HepG2 (cell line): ENCODE measurements around the gene CAMK2A. TPM values are rescaled to one million over a fixed set of nuclear protein-coding genes. Genes with fewer than 3 reads are reported as not detected.

Source experiments
- ATAC-seq: fragments of 200-7000 bp; cut with Tn5 transposase; 3 replicates; pipeline ENCODE4 v1.9.1; 2020; ENCODE audit warnings: mild to moderate bottlenecking, moderate library complexity
- BruUV-seq: library from RNA; stranded (reverse); fragments of 400-500 nt; replicated peaks from 2 replicates; lab custom pipeline; 2021; lab: Mats Ljungman, UMichigan
- CTCF ChIA-PET: fragments of 300-600 bp; formaldehyde crosslinking; extraction: SDS; loops from one replicate; lab custom pipeline; 2021; ENCODE audit warnings: low total read pairs, inconsistent platforms, low intra/inter-chr PET ratio; lab: Yijun Ruan, JAX
- POLR2A ChIA-PET: fragments of 350-600 bp; sonication (Branson Sonifier 250); formaldehyde crosslinking; loops from one replicate; lab custom pipeline; 2020; ENCODE audit warnings: antibody characterized with exemption, inconsistent platforms; lab: Yijun Ruan, JAX
- DNase-seq: peaks from one replicate; pipeline ENCODE4 v3.0.0-alpha.2; 2015; ENCODE audit warnings: low spot score
- FAIRE-seq: peaks from 3 replicates; lab custom pipeline; 2011; peaks lifted over from hg19 to GRCh38; lab: Jason Lieb, UNC
- H2AFZ ChIP-seq: one replicate; pipeline ENCODE4 v1.6.1; 2011; ENCODE audit warnings: low read length, inconsistent platforms
- H3K27ac ChIP-seq: fragments of 300-600 bp; 3 replicates; pipeline ENCODE4 v1.8.0; 2011; ENCODE audit warnings: mixed run types, mild to moderate bottlenecking, mixed read lengths, low read length, inconsistent platforms; ENCODE audit not compliant: insufficient read depth; ENCODE audit errors: extremely low read length
- H3K27me3 ChIP-seq, 2 experiments: fragments of 200-600 bp in 1 of 2; 2 replicates in 1 of 2; 3 replicates in 1 of 2; pipeline versions ENCODE4 v1.6.0 to v1.8.0; 2011; ENCODE audit warnings: low read length in 2 of 2, mild to moderate bottlenecking in 2 of 2, moderate library complexity in 2 of 2, inconsistent platforms in 1 of 2; ENCODE audit not compliant: insufficient read depth in 2 of 2, control insufficient read depth in 1 of 2
- H3K36me3 ChIP-seq, 2 experiments: fragments of 200-600 bp in 1 of 2; replicated peaks in 1 of 2; 2 replicates in 1 of 2; 3 replicates in 1 of 2; pipeline versions ENCODE4 v1.5.1 to v1.8.0; 2011; ENCODE audit warnings: low read length in 2 of 2, inconsistent platforms in 1 of 2; ENCODE audit not compliant: insufficient read depth in 2 of 2, control insufficient read depth in 1 of 2
- H3K4me1 ChIP-seq: 2 replicates; pipeline ENCODE4 v1.5.1; 2012; ENCODE audit warnings: low read length, inconsistent platforms; ENCODE audit not compliant: insufficient read depth
- H3K4me2 ChIP-seq: 2 replicates; pipeline ENCODE4 v1.6.0; 2011; ENCODE audit warnings: low read depth, low read length, inconsistent platforms
- H3K4me3 ChIP-seq, 3 experiments: fragments of 200-600 bp in 1 of 3; sonication (generic), shearing (Covaris generic) in 1 of 3; replicated peaks in 1 of 3; 2 replicates each; pipeline ENCODE4 v1.5.1; 2011 to 2016; ENCODE audit warnings: low read length in 3 of 3, inconsistent platforms in 2 of 3, low read depth in 2 of 3, mild to moderate bottlenecking in 2 of 3, control low read depth in 1 of 3, mixed read lengths in 1 of 3; ENCODE audit not compliant: insufficient read depth in 1 of 3
- H3K79me2 ChIP-seq: one replicate; pipeline ENCODE4 v1.6.1; 2011; ENCODE audit warnings: low read length, inconsistent platforms; ENCODE audit not compliant: insufficient read depth
- H3K9ac ChIP-seq: 2 replicates; pipeline ENCODE4 v1.6.0; 2011; ENCODE audit warnings: mild to moderate bottlenecking, low read depth, low read length, inconsistent platforms; ENCODE audit not compliant: insufficient read depth
- H3K9me3 ChIP-seq: 2 replicates; pipeline ENCODE4 v1.5.1; 2012; ENCODE audit warnings: mild to moderate bottlenecking, low read length
- H4K20me1 ChIP-seq: 2 replicates; pipeline ENCODE4 v1.6.0; 2011; ENCODE audit warnings: inconsistent platforms, mild to moderate bottlenecking, low read length, moderate library complexity; ENCODE audit not compliant: insufficient read depth
- AGO1 ChIP-seq: fragments of 200-400 bp; formaldehyde crosslinking; IDR thresholded peaks from 2 replicates; pipeline ENCODE4 v1.6.1; 2017; ENCODE audit warnings: mild to moderate bottlenecking, low read depth, low read length, moderate library complexity; ENCODE audit not compliant: poor library complexity, severe bottlenecking
- ARID2 ChIP-seq: sonication (generic); formaldehyde crosslinking; IDR thresholded peaks from 2 replicates; pipeline ENCODE4 v1.8.1; 2022; ENCODE audit warnings: mild to moderate bottlenecking, missing genetic modification reagents, borderline replicate concordance
- POGZ ChIP-seq: sonication (generic); formaldehyde crosslinking; IDR thresholded peaks from 2 replicates; pipeline ENCODE4 v1.4.0; 2020; ENCODE audit warnings: mild to moderate bottlenecking, missing genetic modification reagents
- SNAPC2 ChIP-seq: sonication (generic); formaldehyde crosslinking; IDR thresholded peaks from 2 replicates; pipeline ENCODE4 v1.8.1; 2022; ENCODE audit warnings: mild to moderate bottlenecking, missing genetic modification reagents
- ZBTB7B ChIP-seq: sonication (generic); formaldehyde crosslinking; IDR thresholded peaks from 2 replicates; pipeline ENCODE4 v1.4.0; 2020; ENCODE audit warnings: missing genetic modification reagents
- ZFP41 ChIP-seq: sonication (generic); formaldehyde crosslinking; IDR thresholded peaks from 2 replicates; pipeline ENCODE4 v1.4.0; 2020; ENCODE audit warnings: mild to moderate bottlenecking, missing genetic modification reagents, borderline replicate concordance
- ZNF460 ChIP-seq: sonication (generic); formaldehyde crosslinking; IDR thresholded peaks from 2 replicates; pipeline ENCODE4 v1.5.1; 2020; ENCODE audit warnings: missing genetic modification reagents, mild to moderate bottlenecking, borderline replicate concordance
- ZNF589 ChIP-seq: sonication (generic); formaldehyde crosslinking; conservative IDR thresholded peaks from 2 replicates; pipeline ENCODE4 v1.8.0; 2022; ENCODE audit warnings: mild to moderate bottlenecking, moderate library complexity, missing genetic modification reagents
- ZNF766 ChIP-seq: sonication (generic); formaldehyde crosslinking; IDR thresholded peaks from 2 replicates; pipeline ENCODE4 v1.5.0; 2020; ENCODE audit warnings: missing genetic modification reagents, borderline replicate concordance
- WGBS: methylation state at CpG from one replicate; pipeline ENCODE4 v1.1.6; 2017; ENCODE audit warnings: low lambda C conversion rate; 5-methylcytosine and 5-hydroxymethylcytosine counted together
- in situ Hi-C: cut with HindIII; loops from 2 replicates; pipeline ENCODE4 v1.10.0; 2017; ENCODE audit warnings: low pct_unique_long_range_greater_than_20kb; ENCODE audit not compliant: extremely low pct_ligation_motif_present
- intact Hi-C: fragments of 100-400 bp; cut with micrococcal nuclease; formaldehyde crosslinking; loops from one replicate; pipeline ENCODE4 v1.10.0; 2022; ENCODE audit not compliant: unreplicated experiment
- polyA plus RNA-seq, 8 experiments: library from polyadenylated mRNA; depleted of rRNA in 3 of 8; stranded (reverse) in 7 of 8; unstranded in 1 of 8; fragments of >200 nt; fragmentation: Illumina TruSeq in 4 of 8; extraction: Trizol in 4 of 8; gene quantifications; 2 replicates each; pipeline versions ENCODE4 v1.2.1 to v1.2.3, GENCODE V29; 2011 to 2016; ENCODE audit warnings: low read depth in 4 of 8, missing spikeins in 1 of 8, mixed read lengths in 1 of 8; ENCODE audit not compliant: insufficient read depth in 1 of 8
- total RNA-seq, 5 experiments: library from RNA; depleted of rRNA; stranded (reverse); fragments of >200 nt; fragmentation: Illumina TruSeq; extraction: Trizol; gene quantifications; 2 replicates each; pipeline ENCODE4 v1.2.3, GENCODE V29; 2016; ENCODE audit warnings: low read depth in 1 of 5
- TF ChIP-seq, protein P1 (sequence below): sonication (generic); formaldehyde crosslinking; IDR thresholded peaks from 2 replicates; pipeline ENCODE4 v1.4.0; 2020; ENCODE audit warnings: low read depth, mild to moderate bottlenecking, missing genetic modification reagents
- TF ChIP-seq, protein P2 (sequence below): sonication (generic); formaldehyde crosslinking; IDR thresholded peaks from 2 replicates; pipeline ENCODE4 v1.4.0; 2020; ENCODE audit warnings: missing genetic modification reagents, mild to moderate bottlenecking, borderline replicate concordance
- TF ChIP-seq, protein P3 (sequence below): IDR thresholded peaks from 2 replicates; pipeline ENCODE4 v1.6.1; 2012; ENCODE audit warnings: inconsistent platforms

Gene CAMK2A
- total and polyA plus RNA-seq, 2 of the 13 experiments (the other 11 are each of a cell fraction or from before 2014, with no cell fraction given): 0.11 TPM; not detected in 1

DNA sequence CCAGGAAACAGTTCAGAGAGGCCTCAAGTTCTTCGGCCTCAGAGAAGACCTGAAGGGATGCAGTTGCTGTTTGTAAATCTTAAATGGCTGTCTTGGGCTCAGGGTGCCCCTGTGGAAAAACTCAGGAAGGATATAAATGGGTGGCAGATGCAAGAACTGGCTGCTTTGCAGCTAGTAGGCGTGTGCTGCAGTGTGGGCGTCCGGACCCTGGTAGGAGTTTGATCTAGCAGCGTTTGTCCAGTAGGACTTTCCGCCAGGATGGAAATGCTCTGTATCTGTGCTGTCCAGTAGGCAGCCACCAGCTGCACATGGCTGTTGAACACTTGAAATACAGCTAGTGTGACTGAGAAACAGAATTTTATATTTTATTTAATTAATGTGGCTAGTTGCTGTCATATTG is 115.3 kb downstream of the CAMK2A start:
- Histone ChIP-seq H3K4me1 (peaks cover 5% of the 10 kb centered on the region), H3K4me2 (no peak overlapping the region), H3K79me2 (no peaks in the 10 kb centered on the region), H4K20me1 (no peaks in the 10 kb centered on the region), H3K27ac (no peak overlapping the region), H3K4me3 (no peak overlapping the region), H3K36me3 (no peaks in the 10 kb centered on the region), H3K27me3 (peaks cover 0 to 31% of the 10 kb centered on the region in 2 experiments; a peak in 3 of 5 replicates), H3K9ac (no peak overlapping the region), H3K9me3 (no peaks in the 10 kb centered on the region), H2AFZ (no peak overlapping the region)
- no peak for DNase-seq
- no peak for FAIRE-seq
- intact Hi-C loops: no loop called here
- POLR2A ChIA-PET: no interaction called here
- in situ Hi-C loops: no loop called here
- TF ChIP-seq, protein P1, sequence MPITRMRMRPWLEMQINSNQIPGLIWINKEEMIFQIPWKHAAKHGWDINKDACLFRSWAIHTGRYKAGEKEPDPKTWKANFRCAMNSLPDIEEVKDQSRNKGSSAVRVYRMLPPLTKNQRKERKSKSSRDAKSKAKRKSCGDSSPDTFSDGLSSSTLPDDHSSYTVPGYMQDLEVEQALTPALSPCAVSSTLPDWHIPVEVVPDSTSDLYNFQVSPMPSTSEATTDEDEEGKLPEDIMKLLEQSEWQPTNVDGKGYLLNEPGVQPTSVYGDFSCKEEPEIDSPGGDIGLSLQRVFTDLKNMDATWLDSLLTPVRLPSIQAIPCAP (CRISPR knock-in tag): no peak
- TF ChIP-seq, protein P2, sequence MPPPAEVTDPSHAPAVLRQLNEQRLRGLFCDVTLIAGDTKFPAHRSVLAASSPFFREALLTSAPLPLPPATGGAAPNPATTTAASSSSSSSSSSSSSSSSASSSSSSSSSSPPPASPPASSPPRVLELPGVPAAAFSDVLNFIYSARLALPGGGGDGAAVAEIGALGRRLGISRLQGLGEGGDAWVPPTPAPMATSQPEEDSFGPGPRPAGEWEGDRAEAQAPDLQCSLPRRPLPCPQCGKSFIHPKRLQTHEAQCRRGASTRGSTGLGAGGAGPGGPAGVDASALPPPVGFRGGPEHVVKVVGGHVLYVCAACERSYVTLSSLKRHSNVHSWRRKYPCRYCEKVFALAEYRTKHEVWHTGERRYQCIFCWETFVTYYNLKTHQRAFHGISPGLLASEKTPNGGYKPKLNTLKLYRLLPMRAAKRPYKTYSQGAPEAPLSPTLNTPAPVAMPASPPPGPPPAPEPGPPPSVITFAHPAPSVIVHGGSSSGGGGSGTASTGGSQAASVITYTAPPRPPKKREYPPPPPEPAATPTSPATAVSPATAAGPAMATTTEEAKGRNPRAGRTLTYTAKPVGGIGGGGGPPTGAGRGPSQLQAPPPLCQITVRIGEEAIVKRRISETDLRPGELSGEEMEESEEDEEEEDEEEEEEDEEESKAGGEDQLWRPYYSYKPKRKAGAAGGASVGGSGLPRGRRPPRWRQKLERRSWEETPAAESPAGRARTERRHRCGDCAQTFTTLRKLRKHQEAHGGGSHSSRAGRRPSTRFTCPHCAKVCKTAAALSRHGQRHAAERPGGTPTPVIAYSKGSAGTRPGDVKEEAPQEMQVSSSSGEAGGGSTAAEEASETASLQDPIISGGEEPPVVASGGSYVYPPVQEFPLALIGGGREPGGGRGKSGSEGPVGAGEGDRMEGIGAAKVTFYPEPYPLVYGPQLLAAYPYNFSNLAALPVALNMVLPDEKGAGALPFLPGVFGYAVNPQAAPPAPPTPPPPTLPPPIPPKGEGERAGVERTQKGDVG: no peak
- TF ChIP-seq ZBTB7B (no peak), ARID2 (CRISPR knock-in tag) (no peak), ZFP41 (CRISPR knock-in tag) (no peak), ZNF589 (CRISPR knock-in tag) (no peak), SNAPC2 (no peak), AGO1 (no peak), ZNF460 (no peak), ZNF766 (CRISPR knock-in tag) (no peak), POGZ (CRISPR knock-in tag) (no peak)
- TF ChIP-seq, protein P3, sequence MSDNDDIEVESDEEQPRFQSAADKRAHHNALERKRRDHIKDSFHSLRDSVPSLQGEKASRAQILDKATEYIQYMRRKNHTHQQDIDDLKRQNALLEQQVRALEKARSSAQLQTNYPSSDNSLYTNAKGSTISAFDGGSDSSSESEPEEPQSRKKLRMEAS: no peak
- BruUV-seq: no TSS peak
- WGBS: 41% methylated on average over 3 of the region's 6 CpGs
- no peak for ATAC-seq
- CTCF ChIA-PET: interaction anchor here (2.4 kb wide), 1 partner anchor 44 kb away, joined by 30 read pairs; no protein-coding TSS in a partner anchor
